HG02571 (cell line): Measurements from ENCODE around the gene PLA2G4B.

Experiments used
- ATAC-seq: cut with Tn5 transposase; IDR thresholded peaks from one replicate; pipeline ENCODE4 v1.9.1; 2021; ENCODE audit warnings: mild to moderate bottlenecking, moderate library complexity; ENCODE audit not compliant: unreplicated experiment

The PLA2G4B gene

DNA sequence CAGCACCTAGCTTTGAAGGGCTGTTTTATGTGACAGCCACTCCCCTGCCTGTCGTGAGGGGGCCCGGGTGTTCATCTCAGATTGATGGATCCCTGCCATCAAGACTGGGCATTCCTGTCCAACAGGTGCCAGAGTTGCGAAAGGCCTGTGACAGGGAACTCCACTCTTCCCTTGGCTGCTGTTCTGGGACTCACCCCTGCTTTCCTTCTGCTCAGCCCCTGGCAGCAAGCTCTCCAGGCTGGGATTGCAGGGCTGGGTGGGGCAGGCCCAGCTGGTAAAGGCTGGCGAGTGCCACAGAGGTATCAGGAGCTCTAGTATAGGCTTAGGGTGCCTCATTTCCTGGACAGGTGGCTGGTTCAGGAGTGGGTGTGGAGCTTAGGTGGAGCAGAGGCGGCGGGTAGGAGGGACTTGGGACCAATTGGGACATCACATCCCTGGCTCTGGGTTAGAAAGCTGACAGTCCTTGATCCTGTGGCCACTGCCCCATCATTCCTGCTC is at the start of gene PLA2G4B:
Gene PLA2G4B (plus strand): TSS at position 448 of the 498 bp plus-strand sequence. CDS start 67 bp downstream, outside the sequence.
- no peak for ATAC-seq

- no peak for ATAC-seq
Observed at GRCh38 chr15:41789236-41789635, 49.4 kb upstream of the PLA2G4B start.

DNA sequence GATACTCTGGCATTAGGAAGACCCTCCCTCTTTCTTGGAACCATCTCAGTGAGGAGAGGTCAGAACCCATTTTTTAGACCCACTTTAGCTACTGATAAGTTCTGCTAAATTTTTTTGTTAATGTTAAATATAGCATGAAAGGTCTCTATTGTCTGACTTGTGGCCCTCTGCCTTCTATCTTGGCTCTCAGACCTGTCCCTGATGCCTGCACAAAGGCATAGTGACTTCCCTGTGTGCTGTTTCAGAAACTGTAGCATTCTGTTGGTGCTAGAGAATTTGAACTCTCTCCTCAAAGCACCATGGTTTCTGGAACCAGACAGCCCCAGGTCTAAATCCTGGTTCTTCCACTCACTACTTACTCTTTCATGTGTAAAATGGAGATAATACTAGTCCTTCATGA is 49.0 kb upstream of the PLA2G4B start:
- ATAC-seq = no peak

DNA sequence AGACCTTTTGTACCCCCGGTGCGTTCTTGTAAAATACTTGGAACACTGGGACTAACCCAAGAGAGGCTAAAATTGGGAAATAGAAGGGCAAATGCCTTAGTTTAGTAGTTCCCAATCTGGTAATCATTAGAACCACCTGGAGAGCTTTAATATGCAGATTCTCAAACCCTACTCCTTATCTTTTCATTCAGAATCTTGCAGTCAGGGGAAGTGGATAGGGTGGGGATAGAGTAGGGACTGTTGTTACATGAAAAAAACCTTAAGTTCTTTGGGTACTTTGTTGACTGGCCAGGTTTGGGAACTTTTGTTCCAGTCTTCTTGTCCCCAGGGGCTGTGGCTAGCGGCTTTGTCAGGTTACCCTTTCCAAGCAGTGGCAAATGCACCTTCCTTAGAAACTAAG is 48.5 kb upstream of the PLA2G4B start:
- no peak for ATAC-seq

DNA sequence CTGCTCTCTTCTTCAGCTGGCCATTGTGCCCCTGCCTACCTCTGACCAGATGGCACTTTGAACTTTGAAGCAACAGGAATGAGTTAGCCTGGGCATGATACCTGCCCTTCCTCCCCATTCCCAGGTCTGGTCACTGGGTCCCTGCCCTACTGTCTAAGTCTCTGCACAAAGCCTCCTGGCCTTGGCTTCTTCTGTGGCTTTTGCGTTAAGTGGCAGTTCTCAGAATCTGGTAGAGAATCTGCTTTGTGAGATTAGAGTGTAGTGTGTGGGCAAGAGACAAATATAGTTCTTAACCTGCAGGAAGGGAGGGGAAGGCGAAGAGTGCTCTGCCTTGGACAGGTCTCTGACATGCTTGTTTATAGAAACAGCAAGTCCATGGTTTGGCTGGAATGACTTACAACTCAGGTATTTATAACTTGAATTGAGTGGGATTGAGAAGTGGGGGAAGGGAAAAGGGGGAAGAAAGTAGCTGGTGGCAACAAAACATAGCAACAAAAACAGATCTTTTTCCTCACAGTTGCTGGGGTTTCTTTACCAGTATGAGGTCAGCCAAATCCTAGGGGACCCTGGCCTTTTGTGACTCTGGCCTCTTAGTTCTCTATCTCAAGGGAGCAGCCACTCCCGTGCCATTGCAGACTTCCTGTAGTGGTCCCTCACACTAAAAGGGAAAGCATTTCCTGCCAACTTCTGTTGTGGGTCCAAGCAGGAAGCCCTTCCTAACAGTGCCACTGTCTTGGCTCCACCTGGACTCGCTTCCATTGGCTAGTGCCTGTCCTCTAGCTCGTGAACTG is 47.7 kb upstream of the PLA2G4B start:
- ATAC-seq = no peak

GRCh38 chr15:41791547-41791937 is 47.1 kb upstream of the PLA2G4B start:
- ATAC-seq = no peak

DNA sequence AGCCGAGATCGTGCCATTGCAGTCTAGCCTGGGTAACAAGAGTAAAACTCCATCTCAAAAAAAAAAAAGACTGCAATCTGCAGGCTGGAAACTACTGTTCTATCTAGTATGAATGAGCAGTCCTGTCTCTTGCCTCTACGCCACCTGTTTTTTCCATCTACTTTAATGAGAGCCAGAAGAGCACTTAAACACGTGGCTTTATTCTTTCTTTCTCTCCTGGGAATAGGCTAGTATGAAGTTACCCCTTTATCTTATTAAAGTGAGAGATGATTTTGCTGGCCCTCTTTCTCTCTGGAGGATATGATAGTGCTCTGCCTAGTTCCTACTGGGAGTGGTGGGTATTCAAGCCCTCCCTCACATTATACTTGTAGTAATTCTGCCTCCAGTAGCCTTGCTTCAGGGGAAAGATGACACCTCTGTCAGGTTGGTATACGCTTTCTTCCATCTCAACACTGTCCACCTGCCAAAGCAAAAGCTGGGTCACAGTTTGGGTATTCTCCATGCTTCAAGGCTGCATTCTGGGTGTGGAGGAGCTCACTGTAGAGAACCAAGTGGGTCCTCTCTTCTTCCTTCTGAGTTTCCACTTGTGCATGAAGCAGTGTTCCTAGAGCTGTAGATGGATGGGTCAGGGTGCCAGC is 46.5 kb upstream of the PLA2G4B start:
- ATAC-seq = no peak

GRCh38 chr15:41794081-41794480 is 44.6 kb upstream of the PLA2G4B start:
- ATAC-seq = no peak

DNA sequence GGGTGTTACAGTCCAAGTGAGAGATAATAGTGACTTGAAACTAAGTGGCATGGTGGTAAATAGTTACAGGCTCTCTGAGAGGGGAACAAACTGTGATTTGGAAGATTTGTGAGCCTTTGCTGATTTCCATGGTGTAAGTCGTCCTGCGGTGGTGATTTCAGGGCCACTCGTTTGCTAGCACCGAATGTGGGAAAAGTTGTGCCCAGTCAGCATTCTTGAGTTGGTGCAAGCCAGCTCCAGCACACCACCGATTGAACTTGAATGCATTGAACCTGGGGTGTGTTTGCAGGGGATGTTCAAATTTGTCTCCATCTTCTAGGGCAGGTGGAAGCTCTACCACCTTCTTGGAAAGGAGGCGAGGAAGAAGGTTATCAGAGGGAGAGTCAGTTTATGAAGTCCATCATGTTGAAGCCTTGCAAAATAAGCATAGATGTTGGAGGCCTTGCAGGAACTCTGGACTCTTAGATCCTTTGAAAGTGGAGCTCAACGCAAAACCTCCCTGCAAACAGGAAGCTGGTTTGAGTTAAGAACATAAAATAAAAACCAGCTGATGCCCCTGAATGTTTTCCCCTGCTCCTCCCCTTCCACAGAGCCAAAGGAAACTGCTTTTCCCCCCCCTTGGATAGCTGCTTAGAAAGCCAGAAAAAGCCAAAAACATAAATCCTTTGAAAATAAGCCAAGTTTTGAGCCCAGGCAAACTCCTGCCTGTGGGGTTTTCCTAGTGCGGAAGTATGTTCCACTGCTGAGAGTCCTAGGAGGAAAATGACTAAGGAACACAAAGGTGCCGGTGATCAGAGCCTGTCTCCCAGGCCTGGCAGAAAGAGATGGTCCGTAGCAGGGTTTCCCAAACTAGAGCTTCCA is 42.4 kb upstream of the PLA2G4B start:
- ATAC-seq = no peak

DNA sequence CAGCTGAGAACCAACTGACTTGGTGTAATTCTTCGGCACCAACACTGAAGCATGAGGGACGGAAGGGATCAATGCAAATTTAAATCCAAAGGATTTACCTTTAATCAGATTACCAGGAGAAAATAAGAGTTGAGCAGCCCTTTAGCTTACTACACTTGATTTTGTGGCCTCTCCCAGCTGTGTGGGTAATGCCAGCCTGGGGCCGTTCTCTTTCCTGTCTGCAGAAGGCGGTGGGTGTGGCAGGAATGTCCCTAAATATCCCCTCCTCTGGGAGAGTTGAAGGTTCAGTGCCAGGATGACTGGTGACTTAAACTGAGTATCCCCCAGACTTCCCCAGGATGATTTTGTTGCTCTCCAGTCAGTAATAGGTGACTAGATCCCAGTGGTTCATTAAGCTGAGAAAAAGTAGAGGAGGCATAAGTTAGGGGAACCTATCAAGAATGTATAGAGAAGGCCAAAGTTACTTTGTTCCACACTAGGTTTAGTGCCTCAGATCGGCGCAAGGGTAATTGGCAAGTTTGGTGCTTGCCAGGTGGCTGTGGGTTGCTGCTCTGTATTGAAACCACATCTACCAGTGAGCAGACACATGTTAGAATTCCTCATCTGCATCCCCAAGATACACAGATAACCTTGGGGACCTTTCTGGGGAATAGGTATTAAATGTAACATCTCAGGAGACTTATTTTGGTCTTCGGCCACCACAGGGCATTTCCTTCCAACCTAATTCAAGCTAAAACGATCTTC is 41.3 kb upstream of the PLA2G4B start:
- ATAC-seq = no peak

DNA sequence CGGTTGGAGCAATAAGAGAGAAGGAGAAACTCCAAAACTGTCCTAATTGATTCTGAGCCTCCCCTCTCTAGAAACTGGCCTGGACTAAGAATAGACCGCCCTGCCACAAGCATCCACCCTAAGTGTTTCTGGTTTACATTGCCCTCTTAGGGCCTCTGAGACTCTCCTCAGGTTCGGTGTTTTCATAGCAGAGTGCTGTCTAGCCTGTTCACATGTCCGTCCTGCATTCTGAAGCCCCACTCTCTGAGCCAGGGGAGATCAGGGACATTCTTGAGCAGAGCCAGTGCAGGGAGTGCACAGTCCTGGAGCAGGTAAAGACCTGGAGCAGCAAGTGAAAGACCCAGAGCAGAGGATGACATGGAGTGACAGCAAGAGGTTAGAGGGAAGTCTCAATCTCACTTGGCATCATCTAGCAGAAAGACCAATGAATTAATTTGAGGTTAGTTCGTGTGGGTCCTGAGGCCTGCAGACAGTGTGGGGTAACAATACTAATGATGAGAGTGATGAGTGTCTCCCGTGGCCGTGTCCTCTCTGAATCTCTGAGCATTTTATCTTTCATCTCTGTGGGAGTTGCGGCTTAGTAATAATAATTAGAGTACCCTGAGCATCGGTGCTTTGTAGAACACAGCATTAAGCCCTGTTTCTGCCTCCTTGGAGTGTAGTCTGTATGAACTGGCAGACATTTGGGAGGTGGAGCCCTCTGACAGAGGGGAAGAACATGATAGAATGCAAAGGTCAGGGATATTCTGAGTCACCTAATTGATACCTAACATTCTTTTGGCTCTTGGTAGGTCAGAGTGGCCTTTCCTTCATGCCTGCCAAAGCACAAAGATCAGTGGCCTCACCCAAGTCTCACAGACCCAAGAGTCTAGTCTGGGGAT is 39.8 kb upstream of the PLA2G4B start:
- ATAC-seq = no peak

GRCh38 chr15:41799488-41799805 is 39.2 kb upstream of the PLA2G4B start:
- no peak for ATAC-seq

DNA sequence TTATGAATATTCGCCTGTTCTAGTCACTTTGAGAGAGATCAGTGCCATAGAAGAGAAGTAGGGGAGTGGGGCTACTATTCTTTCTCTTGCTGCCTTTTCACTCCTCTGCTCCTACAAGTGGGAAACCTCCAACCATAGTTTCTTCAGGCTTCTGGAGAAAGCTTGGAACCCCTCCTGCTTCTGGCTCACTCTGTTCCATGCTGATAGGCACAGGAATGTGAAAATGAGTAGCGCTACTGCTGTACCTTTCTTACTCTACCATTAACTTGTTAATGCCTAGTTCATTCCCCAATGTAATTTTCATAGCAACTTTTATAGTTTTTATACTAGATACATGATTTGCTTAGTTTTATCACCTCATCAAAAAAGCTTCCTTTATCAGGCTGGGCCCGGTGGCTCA is 37.5 kb upstream of the PLA2G4B start:
- ATAC-seq = no peak

- ATAC-seq = no peak
Observed at GRCh38 chr15:41801850-41802455, 36.7 kb upstream of the PLA2G4B start.

DNA sequence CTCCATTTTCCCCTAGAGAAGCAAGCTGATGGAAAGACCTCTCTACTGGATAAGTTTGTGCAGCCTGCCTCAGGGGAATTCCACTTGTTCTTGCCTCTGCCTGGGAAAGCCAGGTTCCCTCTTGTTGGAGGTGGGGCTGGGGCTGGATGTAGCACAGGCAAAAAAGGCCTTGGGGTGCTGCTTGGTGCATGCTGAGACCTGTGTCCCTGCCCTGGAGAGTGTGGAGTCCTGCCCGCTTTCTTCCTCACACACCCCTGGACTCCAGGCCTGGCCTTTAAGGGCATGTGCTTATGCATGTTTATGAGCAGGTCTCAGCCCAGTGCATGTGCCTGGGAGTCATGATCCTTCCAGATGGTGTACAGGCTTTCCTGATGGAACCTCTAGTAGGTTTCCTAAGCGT is 34.3 kb upstream of the PLA2G4B start:
- no peak for ATAC-seq

GRCh38 chr15:41804916-41805666 is 33.6 kb upstream of the PLA2G4B start:
- ATAC-seq = no peak

GRCh38 chr15:41805711-41806110 is 32.9 kb upstream of the PLA2G4B start:
- ATAC-seq = no peak

- no peak for ATAC-seq
Observed at GRCh38 chr15:41806291-41807181, 32.1 kb upstream of the PLA2G4B start.
